SK-N-SH (cell line): ENCODE data around the gene PER1. TPM values are rescaled to one million over a fixed set of nuclear protein-coding genes. Genes with fewer than 3 reads are reported as not detected.
A peak's percentile ranks its signal among the peaks of the same experiment; 100 is the strongest.

ENCODE experiments used
- CTCF ChIA-PET: fragments of 300-600, 350-600 bp; formaldehyde crosslinking; extraction: SDS; loops from one replicate; lab custom pipeline; 2021; lab: Yijun Ruan, JAX
- POLR2A ChIA-PET: fragments of 350-600 bp; sonication (Branson Sonifier 250); formaldehyde crosslinking; extraction: SDS; loops from one replicate; lab custom pipeline; 2020; ENCODE audit warnings: antibody characterized with exemption, inconsistent platforms; lab: Yijun Ruan, JAX
- DNase-seq: peaks from one replicate; pipeline ENCODE4 v3.0.0; 2012
- H2AFZ ChIP-seq: fragments of 200-600 bp; sonication (generic); 2 replicates; pipeline ENCODE4 v1.8.1; 2016; ENCODE audit warnings: antibody characterized with exemption, mild to moderate bottlenecking, low read depth
- H3F3A ChIP-seq: fragments of 200-600 bp; sonication (generic); replicated peaks from 2 replicates; pipeline ENCODE3; 2016; ENCODE audit warnings: antibody characterized with exemption, mild to moderate bottlenecking; ENCODE audit not compliant: insufficient read depth
- H3K27ac ChIP-seq, 2 experiments: fragments of 200-500 bp in 1 of 2; fragments of 200-600 bp in 1 of 2; sonication (Bioruptor generic) in 1 of 2; sonication (generic), shearing (Covaris generic) in 1 of 2; 2 replicates each; pipeline versions ENCODE4 v1.5.1 to v1.6.1; 2014 to 2016; ENCODE audit warnings: low read depth in 2 of 2, inconsistent platforms in 1 of 2, low read length in 1 of 2, mild to moderate bottlenecking in 1 of 2, mixed read lengths in 1 of 2
- H3K27me3 ChIP-seq: fragments of 200-600 bp; sonication (generic), shearing (Covaris generic); 2 replicates; pipeline ENCODE4 v1.6.1; 2016; ENCODE audit warnings: mixed run types; ENCODE audit not compliant: insufficient read depth
- H3K36me3 ChIP-seq, 2 experiments: fragments of 200-500 bp in 1 of 2; fragments of 200-600 bp in 1 of 2; sonication (Bioruptor generic) in 1 of 2; sonication (generic) in 1 of 2; replicated peaks in 1 of 2; 2 replicates each; pipeline versions ENCODE3 to v1.5.1; 2014 to 2016; ENCODE audit warnings: low read length in 1 of 2, mild to moderate bottlenecking in 1 of 2; ENCODE audit not compliant: insufficient read depth in 2 of 2, control insufficient read depth in 1 of 2
- H3K4me1 ChIP-seq, 2 experiments: fragments of 200-500 bp in 1 of 2; fragments of 200-600 bp in 1 of 2; sonication (Bioruptor generic) in 1 of 2; sonication (generic), shearing (Covaris generic) in 1 of 2; 2 replicates each; pipeline versions ENCODE4 v1.5.1 to v1.6.1; 2014 to 2016; ENCODE audit warnings: low read depth in 1 of 2, low read length in 1 of 2, mixed run types in 1 of 2; ENCODE audit not compliant: insufficient read depth in 2 of 2, control insufficient read depth in 1 of 2
- H3K4me2 ChIP-seq: fragments of 200-600 bp; sonication (generic), shearing (Covaris generic); 2 replicates; pipeline ENCODE4 v1.6.1; 2017; ENCODE audit warnings: mixed run types
- H3K4me3 ChIP-seq, 2 experiments: fragments of 200-500 bp in 1 of 2; fragments of 200-600 bp in 1 of 2; sonication (Bioruptor generic) in 1 of 2; sonication (generic), shearing (Covaris generic) in 1 of 2; 2 replicates each; pipeline versions ENCODE4 v1.5.1 to v1.8.1; 2014 to 2016; ENCODE audit warnings: low read depth in 2 of 2, inconsistent platforms in 1 of 2, low read length in 1 of 2, mild to moderate bottlenecking in 1 of 2, mixed read lengths in 1 of 2, moderate library complexity in 1 of 2
- H3K79me2 ChIP-seq: fragments of 200-600 bp; sonication (generic); 2 replicates; pipeline ENCODE4 v1.8.1; 2017; ENCODE audit warnings: mild to moderate bottlenecking; ENCODE audit not compliant: insufficient read depth
- H3K9ac ChIP-seq: fragments of 200-600 bp; sonication (generic); 2 replicates; pipeline ENCODE4 v1.6.1; 2017; ENCODE audit warnings: mixed run types
- H3K9me2 ChIP-seq: fragments of 200-600 bp; sonication (generic); 2 replicates; pipeline ENCODE4 v1.6.1; 2017; ENCODE audit warnings: mixed run types
- H3K9me3 ChIP-seq: fragments of 200-600 bp; sonication (generic); 2 replicates; pipeline ENCODE4 v1.6.1; 2017; ENCODE audit warnings: mixed run types, mild to moderate bottlenecking, moderate library complexity
- H4K20me1 ChIP-seq: fragments of 200-600 bp; sonication (generic); 2 replicates; pipeline ENCODE4 v1.6.1; 2017; ENCODE audit warnings: mild to moderate bottlenecking, mixed run types; ENCODE audit not compliant: insufficient read depth
- CHD2 ChIP-seq: fragments of 150-350 bp; IDR thresholded peaks from 2 replicates; pipeline ENCODE4 v1.6.1; 2018; ENCODE audit warnings: low read length; ENCODE audit not compliant: partially characterized antibody
- EP300 ChIP-seq, 2 experiments: IDR thresholded peaks; 2 replicates each; pipeline versions ENCODE4 v1.4.0 to v1.6.1; 2012; ENCODE audit warnings: borderline replicate concordance in 1 of 2, low read depth in 1 of 2, low read length in 1 of 2
- EZH2phosphoT487 ChIP-seq: fragments of 200-600 bp; sonication (generic); IDR thresholded peaks from 2 replicates; pipeline ENCODE4 v1.6.1; 2017; ENCODE audit warnings: low read depth, mixed run types, mild to moderate bottlenecking, antibody characterized with exemption, moderate library complexity, borderline replicate concordance
- FOXJ3 ChIP-seq: sonication (generic); formaldehyde crosslinking; IDR thresholded peaks from 2 replicates; pipeline ENCODE4 v1.5.1; 2020; ENCODE audit warnings: mild to moderate bottlenecking, missing genetic modification reagents
- GATA2 ChIP-seq: sonication (generic); formaldehyde crosslinking; IDR thresholded peaks from 2 replicates; pipeline ENCODE4 v1.5.0; 2020; ENCODE audit warnings: mild to moderate bottlenecking, missing genetic modification reagents
- MEF2A ChIP-seq: IDR thresholded peaks from 2 replicates; pipeline ENCODE4 v1.4.0; 2012; ENCODE audit warnings: low read depth, borderline replicate concordance
- NFIC ChIP-seq: IDR thresholded peaks from 2 replicates; pipeline ENCODE4 v1.4.0; 2012; ENCODE audit warnings: borderline replicate concordance
- PBX3 ChIP-seq: IDR thresholded peaks from 2 replicates; pipeline ENCODE4; 2012
- POLR2AphosphoS5 ChIP-seq: IDR thresholded peaks from 2 replicates; pipeline ENCODE4 v1.6.1; 2012; ENCODE audit warnings: low read depth, low read length
- RAD21 ChIP-seq: IDR thresholded peaks from 2 replicates; pipeline ENCODE4 v1.6.1; 2012; ENCODE audit warnings: mild to moderate bottlenecking, low read length
- RCOR1 ChIP-seq: fragments of 150-350 bp; IDR thresholded peaks from 2 replicates; pipeline ENCODE4 v1.6.1; 2017; ENCODE audit warnings: antibody characterized with exemption, low read length
- REST ChIP-seq: IDR thresholded peaks from 2 replicates; pipeline ENCODE4 v1.6.1; 2012; ENCODE audit warnings: mild to moderate bottlenecking, low read depth, low read length, moderate library complexity
- SIN3A ChIP-seq: IDR thresholded peaks from 2 replicates; pipeline ENCODE4 v1.6.1; 2012; ENCODE audit warnings: low read depth, mild to moderate bottlenecking, low read length, moderate library complexity, borderline replicate concordance
- TAF1 ChIP-seq: IDR thresholded peaks from 2 replicates; pipeline ENCODE4 v1.6.1; 2012; ENCODE audit warnings: low read depth, mild to moderate bottlenecking, low read length, moderate library complexity, borderline replicate concordance
- USF1 ChIP-seq: IDR thresholded peaks from 2 replicates; pipeline ENCODE4 v1.4.0; 2012; ENCODE audit warnings: low read depth, borderline replicate concordance
- WGBS: methylation state at CpG from one replicate; pipeline ENCODE4 v1.1.6; 2017; ENCODE audit warnings: low lambda C conversion rate; 5-methylcytosine and 5-hydroxymethylcytosine counted together
- polyA plus RNA-seq, 3 experiments: library from polyadenylated mRNA; depleted of rRNA; stranded (reverse); fragments of >200 nt; gene quantifications; 2 replicates each; pipeline ENCODE4 v1.2.3, GENCODE V29; 2012

The PER1 gene
- polyA plus RNA-seq, 1 of the 3 experiments (the other 2 are of a cell fraction) = 56.8 TPM

- Histone ChIP-seq H3F3A (peaks cover 23% of the 10 kb centered on the region), H3K27ac (peak overlapping the region in 1 of 2 experiments; percentile 63; a peak in 2 of 4 replicates), H3K4me1 (peaks cover 0 to 18% of the 10 kb centered on the region in 2 experiments; a peak in 2 of 4 replicates), H2AFZ (peak overlapping the region; percentile 77; the same call in 1 of the 2 replicates), H3K9me2 (no peaks in the 10 kb centered on the region), H3K79me2 (no peaks in the 10 kb centered on the region), H3K27me3 (peaks cover 35% of the 10 kb centered on the region; the same call in 1 of the 2 replicates), H3K9ac (peak overlapping the region; percentile 52), H4K20me1 (peaks cover 15% of the 10 kb centered on the region), H3K4me3 (peak overlapping the region; percentile 53 to 79), H3K9me3 (no peaks in the 10 kb centered on the region), H3K4me2 (peak overlapping the region; percentile 97), H3K36me3 (no peaks in the 10 kb centered on the region)
- no peak for TF ChIP-seq REST
- TF ChIP-seq EP300 (IDR thresholded peaks at IDR 0.05; ENCODE audit: borderline replicate concordance in 1 of 2, low read depth in 1 of 2, low read length in 1 of 2) = no peak
- TF ChIP-seq GATA2 (CRISPR knock-in tag) = peak; percentile 57; the same call in 1 of the 2 replicates
- POLR2A ChIA-PET = no interaction called here
- DNase-seq = no peak
- CTCF ChIA-PET = interaction anchor here (1.0 to 15.2 kb wide), 11 partner anchors 10 to 70 kb away, joined by 3 to 298 read pairs (median 32); partner anchors contain the start of genes ALOX12B and PER1
- 27% methylated on average over 12 of the region's 18 CpGs for WGBS
These were observed 34.7 kb downstream of the PER1 start for GRCh38 chr17:8117367-8117979.

- CTCF ChIA-PET = interaction anchor here (1.0 to 15.2 kb wide), 9 partner anchors 9 to 60 kb away, joined by 3 to 298 read pairs (median 46); partner anchors contain the start of gene ALOX12B
These were observed 35.4 kb downstream of the PER1 start for GRCh38 chr17:8116776-8117175.

More at GRCh38 chr17:8116776-8117175, 35.4 kb downstream of the PER1 start:
- H3K79me2 ChIP-seq = no peaks in the 10 kb centered on the region
- H3K4me1 ChIP-seq = peaks cover 0 to 18% of the 10 kb centered on the region in 2 experiments; a peak in 2 of 4 replicates
- no peak overlapping the region for H3K4me3 ChIP-seq
- H3F3A ChIP-seq = peaks cover 23% of the 10 kb centered on the region
- H3K9me3 ChIP-seq = no peaks in the 10 kb centered on the region
- POLR2A ChIA-PET = no interaction called here
- no peak overlapping the region for H2AFZ ChIP-seq
- no peak overlapping the region for H3K27ac ChIP-seq
- no peak for DNase-seq
- 74% methylated on average over 18 of the region's 18 CpGs for WGBS
- H3K9me2 ChIP-seq = no peaks in the 10 kb centered on the region
- no peak for TF ChIP-seq PBX3
- no peak for TF ChIP-seq EZH2phosphoT487
- TF ChIP-seq MEF2A = no peak
- no peak for TF ChIP-seq USF1
- TF ChIP-seq RCOR1 = no peak
- TF ChIP-seq TAF1 = no peak
- TF ChIP-seq NFIC = no peak
- TF ChIP-seq SIN3A = no peak
- TF ChIP-seq CHD2 = no peak
- no peak for TF ChIP-seq RAD21
- no peak for TF ChIP-seq POLR2AphosphoS5
- TF ChIP-seq FOXJ3 (CRISPR knock-in tag) = no peak
- H3K4me2 ChIP-seq = no peak overlapping the region
- H3K27me3 ChIP-seq = peaks cover 35% of the 10 kb centered on the region; the same call in 1 of the 2 replicates
- peaks cover 15% of the 10 kb centered on the region for H4K20me1 ChIP-seq
- no peak overlapping the region for H3K9ac ChIP-seq
- no peaks in the 10 kb centered on the region for H3K36me3 ChIP-seq
